Measurements from ENCODE around the gene AADAC.
"Not testable (repeated sequence)": the region's sequence is repeated elsewhere in the genome, so short reads cannot be mapped to it uniquely, and the experiment has no call there.

Gene AADAC

GRCh38 chr3:151813799-151814198, at the start of gene AADAC:
Gene AADAC (plus strand): TSS chr3:151814116. CDS start chr3:151814163, 47 bp downstream.
- no peak for DNase-seq

- DNase-seq = not testable (repeated sequence)
These were observed 49.2 kb upstream of the AADAC start for GRCh38 chr3:151764699-151765098.

GRCh38 chr3:151765685-151766084, 48.2 kb upstream of the AADAC start:
- DNase-seq = no peak

- no peak for DNase-seq
These were observed 47.5 kb upstream of the AADAC start for GRCh38 chr3:151766454-151766853.

- no peak for DNase-seq
These were observed 45.5 kb upstream of the AADAC start for GRCh38 chr3:151768393-151768930.

GRCh38 chr3:151769175-151769574, 44.7 kb upstream of the AADAC start:
- no peak for DNase-seq

- DNase-seq = no peak
These were observed 43.0 kb upstream of the AADAC start for GRCh38 chr3:151770956-151771355.

GRCh38 chr3:151772825-151773480, 41.0 kb upstream of the AADAC start:
- no peak for DNase-seq

GRCh38 chr3:151774235-151774634, 39.7 kb upstream of the AADAC start:
- no peak for DNase-seq

GRCh38 chr3:151774910-151775309, 39.0 kb upstream of the AADAC start:
- DNase-seq = no peak

- no peak for DNase-seq
These were observed 38.3 kb upstream of the AADAC start for GRCh38 chr3:151775314-151776258.

- DNase-seq = no peak
These were observed 37.6 kb upstream of the AADAC start for GRCh38 chr3:151776259-151776740.

GRCh38 chr3:151777880-151778279, 36.0 kb upstream of the AADAC start:
- DNase-seq = no peak

GRCh38 chr3:151787626-151788025, 26.3 kb upstream of the AADAC start:
- no peak for DNase-seq

GRCh38 chr3:151788401-151788800, 25.5 kb upstream of the AADAC start:
- no peak for DNase-seq

GRCh38 chr3:151789853-151790463, 24.0 kb upstream of the AADAC start:
- no peak for DNase-seq

GRCh38 chr3:151790763-151791162, 23.2 kb upstream of the AADAC start:
- DNase-seq = not testable (repeated sequence)

- DNase-seq = no peak
These were observed 21.5 kb upstream of the AADAC start for GRCh38 chr3:151792411-151792810.

- DNase-seq = no peak
These were observed 20.3 kb upstream of the AADAC start for GRCh38 chr3:151793636-151794035.

GRCh38 chr3:151794080-151794479, 19.8 kb upstream of the AADAC start:
- no peak for DNase-seq

GRCh38 chr3:151795276-151795675, 18.6 kb upstream of the AADAC start:
- no peak for DNase-seq

GRCh38 chr3:151796105-151796680, 17.7 kb upstream of the AADAC start:
- no peak for DNase-seq

- no peak for DNase-seq
These were observed 15.4 kb upstream of the AADAC start for GRCh38 chr3:151798466-151798865.
